HG02642 (cell line): ENCODE measurements around the gene TPGS1.

Experiments
- ATAC-seq: cut with Tn5 transposase; IDR thresholded peaks from one replicate; pipeline ENCODE4 v1.9.1; 2021; ENCODE audit warnings: mild to moderate bottlenecking; ENCODE audit not compliant: unreplicated experiment, poor library complexity

The TPGS1 gene

GRCh38 chr19:567296-567900 lies 60.1 kb downstream of the TPGS1 start:
- no peak for ATAC-seq
